ENCODE measurements around the gene ZNHIT3.

GRCh38 chr17:36485805-36486203 is 677 bp upstream of the ZNHIT3 start:
- TF ChIP-seq SP1 (IDR thresholded peaks at IDR 0.05), result no peak
- no peak for TF ChIP-seq BHLHE40 (IDR thresholded peaks at IDR 0.05; ENCODE audit: borderline replicate concordance)
- TF ChIP-seq FOXA1 (IDR thresholded peaks at IDR 0.05), result no peak
- TF ChIP-seq HDGF (IDR thresholded peaks at IDR 0.05; ENCODE audit: borderline replicate concordance), result no peak
- no peak for TF ChIP-seq TARDBP (IDR thresholded peaks at IDR 0.05)
- no peak for TF ChIP-seq FOXK2 (IDR thresholded peaks at IDR 0.05)
- no peak for TF ChIP-seq ELF4 (IDR thresholded peaks at IDR 0.05)
